GM19452 (cell line): ENCODE data around the gene NCS1.

Experiments
- ATAC-seq: cut with Tn5 transposase; IDR thresholded peaks from one replicate; pipeline ENCODE4 v1.9.1; 2021; ENCODE audit not compliant: unreplicated experiment

Gene NCS1

DNA sequence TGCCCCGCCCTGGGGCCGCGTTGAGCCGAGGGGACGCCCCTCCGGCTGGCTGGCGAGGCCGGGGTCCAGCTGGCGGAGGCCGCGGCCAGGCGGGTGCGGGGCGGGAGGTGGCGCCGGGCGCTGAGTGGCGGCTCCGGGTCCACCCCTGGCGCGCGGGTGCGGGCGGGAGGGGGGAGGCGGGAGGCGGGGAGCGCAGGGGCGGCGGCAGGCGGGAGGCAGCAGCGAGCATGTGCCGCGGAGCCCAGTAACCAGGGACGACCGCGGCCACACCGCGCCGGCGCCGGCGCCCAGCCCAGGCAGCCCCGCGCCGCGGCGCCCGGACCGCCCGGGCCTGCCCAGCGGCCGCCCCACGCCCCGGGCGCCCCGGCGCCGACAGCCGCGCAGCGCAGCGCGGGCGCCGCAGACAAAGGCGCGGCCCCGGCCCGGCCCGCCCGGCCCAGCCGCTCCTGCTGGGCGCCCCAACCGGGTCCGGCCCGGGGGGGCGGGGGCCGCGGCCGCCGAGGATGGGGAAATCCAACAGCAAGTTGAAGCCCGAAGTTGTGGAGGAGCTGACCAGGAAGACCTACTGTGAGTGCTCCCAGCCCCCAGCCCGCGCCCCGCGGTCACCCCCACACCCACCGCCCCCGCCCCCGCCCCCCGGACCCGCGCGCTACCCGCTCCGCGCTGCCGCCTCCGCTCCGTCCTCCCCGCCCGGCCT, at the start of gene NCS1:
NCS1 (plus strand) TSS at position 244 of the 697 bp plus-strand sequence; CDS start at position 504, 260 bp downstream.
- no peak for ATAC-seq

GRCh38 chr9:130122456-130122855, 49.7 kb upstream of the NCS1 start:
- no peak for ATAC-seq

DNA sequence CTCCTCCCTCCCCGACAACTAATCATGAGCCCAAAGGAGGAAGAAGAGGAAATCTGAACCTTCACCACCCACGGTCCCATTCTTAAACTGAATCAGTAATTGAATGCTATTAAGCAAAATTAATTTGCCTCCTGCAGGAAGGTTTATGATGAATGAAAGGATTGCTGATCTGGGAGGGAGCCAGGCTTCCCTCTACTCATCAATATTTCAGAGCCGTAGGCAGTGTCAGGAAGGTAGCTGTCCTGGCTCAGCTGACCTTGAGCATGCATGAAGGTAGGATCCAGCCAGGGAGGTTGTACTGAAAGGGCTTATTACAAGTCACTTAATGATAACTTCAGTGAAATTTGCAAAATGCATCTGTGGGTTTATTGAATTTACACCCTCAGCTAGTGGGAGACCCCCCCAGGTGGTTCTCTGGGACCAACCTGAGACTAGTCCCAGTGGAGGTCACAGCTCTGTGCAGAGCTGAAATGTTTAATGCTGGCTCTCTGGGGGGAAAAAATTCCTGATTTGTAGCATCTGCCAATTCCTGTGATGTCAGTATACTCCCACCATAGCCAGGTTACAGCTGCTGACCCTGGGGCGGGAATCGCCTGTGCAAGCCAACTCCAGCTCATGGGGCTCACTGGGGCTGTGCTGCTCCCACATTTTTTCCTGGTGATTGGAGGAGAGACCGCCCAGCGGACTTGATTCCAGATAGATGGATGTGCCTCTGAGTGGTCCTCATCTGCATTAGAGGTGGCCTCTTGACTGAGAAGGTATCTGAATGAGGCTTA, 47.9 kb upstream of the NCS1 start:
- ATAC-seq = no peak

DNA sequence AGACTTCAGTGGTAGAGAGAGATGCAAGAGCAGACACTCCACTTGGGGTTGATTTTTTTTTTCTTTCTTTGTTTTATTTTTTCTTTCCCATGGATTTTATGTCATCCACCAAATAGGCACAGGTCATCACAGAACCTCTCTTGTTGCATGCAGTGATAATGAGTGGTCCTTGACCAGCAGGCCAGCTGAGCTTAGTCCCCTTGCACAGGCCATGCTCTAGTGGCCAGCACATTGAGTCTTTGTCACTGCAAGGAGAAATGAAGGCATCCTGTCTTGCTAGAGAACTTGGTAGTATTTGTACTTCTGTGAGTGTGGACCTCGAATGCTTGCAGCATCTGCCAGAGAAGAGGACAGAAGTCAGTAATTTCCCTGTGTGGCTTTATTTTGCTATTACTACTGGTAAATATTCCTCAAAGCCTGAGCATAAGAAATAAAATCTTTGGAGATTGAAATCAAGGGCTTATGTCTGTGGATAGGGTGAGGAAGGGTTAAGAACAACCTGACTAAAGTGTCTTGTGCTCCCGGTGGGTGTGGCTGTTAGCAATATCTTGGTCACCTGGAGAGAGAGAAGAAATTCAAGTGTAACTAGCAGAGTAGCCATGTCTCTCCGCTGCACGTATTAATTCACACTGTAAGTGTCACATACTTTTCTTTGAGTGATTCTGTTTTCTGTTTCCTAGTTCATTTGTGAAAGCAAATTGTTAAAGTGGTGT, 45.3 kb upstream of the NCS1 start:
- no peak for ATAC-seq

DNA sequence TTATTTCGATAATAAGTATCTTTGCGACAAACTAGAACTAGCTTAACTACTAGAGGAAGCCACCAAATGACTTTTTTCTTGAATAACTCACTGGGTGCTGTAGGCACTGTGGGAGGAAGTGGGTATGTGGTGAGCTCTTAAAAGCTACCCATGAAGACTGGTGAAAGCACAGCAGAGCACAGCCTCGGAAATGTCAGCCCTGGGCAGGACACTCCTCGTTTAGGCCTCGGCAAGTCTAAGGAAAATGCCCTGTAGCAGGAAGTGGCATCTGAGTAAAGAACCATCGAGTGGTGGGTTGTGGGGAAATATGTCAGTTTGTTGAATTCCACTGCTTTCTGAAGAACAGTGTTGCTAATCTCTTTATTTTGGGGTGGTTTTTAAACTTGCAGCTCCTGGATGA, 44.0 kb upstream of the NCS1 start:
- peak; percentile 55 for ATAC-seq

- ATAC-seq = peak; percentile 76
Measured at GRCh38 chr9:130128733-130129431, 43.3 kb upstream of the NCS1 start.

DNA sequence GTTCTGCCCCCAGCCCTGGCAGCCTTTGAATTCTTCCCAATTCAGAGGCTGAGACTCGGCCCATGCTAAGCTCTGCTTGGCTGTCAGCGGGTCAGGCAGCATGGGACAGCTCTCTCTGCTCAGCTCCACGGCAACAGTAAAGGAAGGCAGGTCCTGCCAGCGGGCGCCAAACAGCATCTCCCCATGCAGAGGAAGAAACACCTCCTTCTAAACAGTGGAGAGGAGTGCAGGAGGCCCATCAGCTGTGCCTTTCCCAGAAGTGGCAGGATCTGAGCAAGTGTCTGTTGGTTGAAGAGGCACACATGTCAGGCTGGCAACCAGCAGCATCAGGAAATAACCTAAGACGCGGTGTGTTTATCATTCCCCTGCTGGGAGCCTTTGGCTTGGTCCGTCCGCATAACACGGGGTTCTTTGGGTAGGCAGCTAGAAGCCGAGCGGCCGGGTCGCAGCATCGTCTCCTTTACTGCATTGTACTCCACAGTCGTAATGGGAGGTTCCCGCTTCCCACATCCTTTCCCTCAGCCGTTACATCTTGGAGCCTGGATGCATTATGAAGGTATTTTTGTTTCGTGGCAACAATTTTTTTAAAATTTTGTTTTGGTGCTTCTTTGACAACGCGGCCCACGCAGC, 42.7 kb upstream of the NCS1 start:
- peak; percentile 5 for ATAC-seq

- ATAC-seq = no peak
Measured at GRCh38 chr9:130132746-130133145, 39.5 kb upstream of the NCS1 start.

DNA sequence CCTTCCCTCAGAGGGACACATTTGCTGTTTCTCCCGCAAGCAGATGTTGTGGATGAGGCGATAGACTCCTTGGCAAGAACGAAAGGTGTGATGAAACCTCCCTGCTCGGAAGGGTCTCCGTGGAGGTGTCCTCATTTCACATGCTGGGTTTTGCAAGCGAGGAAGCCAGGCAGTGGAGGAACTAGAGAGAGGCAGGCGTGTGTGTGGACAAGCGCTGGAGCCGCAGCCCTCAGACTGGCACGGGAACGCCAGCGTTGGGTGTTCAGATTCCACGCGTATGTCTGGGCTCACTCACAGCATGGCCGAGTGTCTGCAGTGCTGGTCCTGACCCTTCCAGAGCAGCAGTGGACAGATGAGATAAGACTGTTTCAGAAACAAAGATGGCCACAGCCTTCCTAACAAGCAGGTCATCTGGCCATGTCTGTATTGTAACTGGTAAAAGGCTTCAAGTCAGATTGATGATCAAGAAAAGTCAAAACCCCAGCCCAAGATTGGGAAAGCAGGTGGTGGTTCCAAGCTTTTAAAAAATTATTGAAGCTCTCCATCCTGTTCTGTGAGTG, 35.0 kb upstream of the NCS1 start:
- ATAC-seq = no peak

GRCh38 chr9:130137641-130138081, 34.5 kb upstream of the NCS1 start:
- ATAC-seq = no peak

DNA sequence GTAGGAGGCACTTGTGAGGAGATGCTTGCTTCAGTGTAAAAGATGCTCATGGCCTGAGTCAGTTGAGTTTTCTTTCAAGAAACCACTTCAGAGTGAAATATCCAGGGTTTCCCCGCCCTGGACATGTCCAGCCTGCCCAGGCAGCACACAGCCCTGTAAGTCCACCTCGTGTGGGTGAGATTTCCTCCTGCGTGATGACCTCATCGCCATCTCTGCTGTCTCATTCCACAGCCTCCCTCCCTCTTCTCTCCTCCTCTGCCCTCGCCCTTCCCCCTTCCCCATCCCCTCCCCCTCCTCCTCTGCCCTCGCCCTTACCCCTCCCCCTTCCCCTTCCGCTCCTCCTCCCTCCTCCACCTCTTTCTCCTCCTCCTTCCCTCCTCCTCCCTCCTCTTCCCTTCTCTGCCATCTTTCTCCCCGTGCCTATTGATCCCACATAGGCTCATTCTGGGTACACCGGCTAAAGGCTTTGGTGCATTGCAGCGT, 34.0 kb upstream of the NCS1 start:
- no peak for ATAC-seq

- no peak for ATAC-seq
Measured at GRCh38 chr9:130138791-130139190, 33.4 kb upstream of the NCS1 start.

DNA sequence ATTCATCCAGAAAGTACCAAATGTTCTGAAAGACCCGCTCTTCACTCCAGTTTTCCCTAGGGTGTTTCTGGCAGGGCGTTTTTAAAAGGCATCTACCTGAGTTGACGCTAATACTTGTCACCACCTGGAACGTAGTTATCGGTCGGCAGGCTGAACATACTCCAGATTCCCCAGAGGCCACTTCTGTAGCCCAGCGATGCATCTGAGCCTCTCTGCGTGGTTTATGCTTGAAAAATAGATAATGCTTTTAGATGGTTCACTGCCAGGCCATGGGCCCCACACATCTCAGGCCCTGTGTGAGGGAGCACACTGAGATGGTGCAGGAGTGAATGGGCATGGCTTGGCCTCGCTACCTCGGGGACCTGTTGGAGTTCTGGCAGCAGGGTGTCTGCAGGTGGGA, 33.0 kb upstream of the NCS1 start:
- no peak for ATAC-seq

GRCh38 chr9:130140706-130141105, 31.5 kb upstream of the NCS1 start:
- ATAC-seq = no peak

- no peak for ATAC-seq
Measured at GRCh38 chr9:130142056-130142455, 30.1 kb upstream of the NCS1 start.

DNA sequence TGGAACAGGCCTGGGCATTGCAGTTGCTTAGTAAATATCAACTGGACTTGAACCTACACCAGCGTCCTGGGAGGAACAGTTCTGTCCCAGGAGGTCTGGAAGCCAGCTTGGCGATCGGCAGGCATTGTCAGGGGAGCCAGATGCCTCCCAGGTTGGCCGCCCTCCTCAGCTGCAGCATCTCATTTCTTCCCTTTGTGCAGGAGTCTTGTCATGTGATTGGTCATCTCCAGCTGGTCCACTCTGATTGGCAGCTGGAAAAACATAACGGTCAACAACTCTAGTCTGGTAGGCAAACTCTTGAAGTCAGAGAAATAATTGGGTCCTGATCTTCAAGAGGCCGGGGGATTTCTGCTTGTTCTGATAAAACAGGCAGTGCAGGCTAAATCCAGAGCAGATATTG, 29.6 kb upstream of the NCS1 start:
- ATAC-seq = no peak

DNA sequence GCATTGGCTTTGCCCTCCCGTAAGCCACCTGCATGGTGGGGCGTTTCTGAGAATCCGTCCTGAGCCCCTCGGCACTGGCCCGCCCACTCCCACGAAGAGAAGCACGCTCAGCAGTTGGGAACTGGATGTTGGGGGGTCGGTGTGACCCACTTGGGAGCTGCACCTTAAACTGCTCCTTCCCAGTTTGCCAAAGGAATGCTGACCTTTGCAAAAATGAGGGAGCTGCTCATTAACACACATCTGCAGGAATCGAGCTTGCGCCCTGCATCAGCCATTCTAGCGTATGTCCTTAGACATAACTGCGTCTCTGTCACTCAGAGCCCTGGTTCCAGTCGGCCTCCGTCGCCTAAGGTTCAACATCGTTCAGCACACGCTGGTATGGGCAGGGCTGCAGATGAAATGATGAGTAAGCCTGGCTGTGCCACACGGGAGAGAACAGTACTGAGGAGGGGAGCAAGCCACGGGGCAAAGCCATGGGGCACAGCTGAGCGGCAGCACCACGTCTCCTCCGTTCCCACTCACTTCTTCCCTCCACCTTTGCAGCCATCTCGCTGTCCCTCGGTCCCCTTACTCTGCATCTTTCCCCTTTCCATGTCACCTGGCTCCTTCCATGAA, 28.8 kb upstream of the NCS1 start:
- no peak for ATAC-seq

DNA sequence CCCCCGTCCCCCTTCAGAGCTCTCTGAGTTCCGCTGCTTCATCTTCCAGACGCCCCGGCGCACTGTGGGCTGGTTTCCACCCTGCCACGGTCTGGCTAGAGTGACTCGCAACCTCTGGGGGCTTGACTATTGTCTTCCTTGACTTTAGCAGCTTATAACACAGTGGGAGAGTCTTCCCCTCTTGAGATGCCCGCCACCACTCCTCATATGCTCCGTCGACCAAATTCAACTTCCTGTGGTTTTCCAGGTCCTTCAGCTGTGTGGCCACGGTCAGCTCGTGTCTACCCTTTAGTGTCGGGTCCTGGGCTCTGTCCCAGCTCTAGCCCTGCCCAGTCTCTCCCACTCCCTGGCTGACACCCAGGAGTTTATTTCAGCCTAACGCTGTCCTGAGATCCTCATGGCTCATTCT, 28.2 kb upstream of the NCS1 start:
- no peak for ATAC-seq

DNA sequence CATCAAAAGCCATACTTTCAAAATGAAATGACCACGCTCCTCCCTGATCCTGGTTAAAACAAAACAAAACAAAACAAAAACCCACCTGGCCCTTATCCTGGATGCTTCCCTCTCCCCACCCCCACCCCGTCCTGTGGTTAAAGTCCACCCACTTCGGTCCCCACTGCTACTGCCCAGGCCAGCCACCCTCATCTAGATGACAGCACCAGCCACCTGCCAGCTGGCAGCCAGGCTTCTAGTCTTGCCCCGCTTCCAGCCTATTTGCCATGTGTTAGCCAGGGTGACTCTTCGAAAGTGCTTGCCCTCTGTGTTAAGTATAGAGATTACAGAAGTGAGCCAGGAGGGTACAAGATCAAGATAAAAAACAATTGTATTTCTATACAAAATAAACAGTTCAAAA, 27.5 kb upstream of the NCS1 start:
- ATAC-seq = no peak

DNA sequence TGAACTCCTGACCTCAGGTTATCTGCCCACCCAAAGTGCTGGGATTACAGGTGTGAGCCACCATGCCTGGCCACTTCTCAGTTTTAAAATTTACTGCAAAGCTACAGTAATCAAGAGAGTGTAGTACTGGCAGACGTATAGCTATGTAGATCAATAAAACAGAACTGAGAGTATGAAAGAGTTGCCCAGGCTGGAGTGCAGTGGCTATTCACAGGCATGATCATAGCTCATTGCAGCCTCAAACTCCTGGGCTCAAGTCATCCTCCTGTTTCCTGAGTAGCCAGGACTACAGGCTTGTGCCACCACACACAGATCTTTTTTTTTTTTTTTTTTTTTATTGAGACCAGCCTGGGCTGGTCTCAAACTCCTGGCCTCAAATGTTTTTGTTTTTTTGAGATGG, 26.5 kb upstream of the NCS1 start:
- no peak for ATAC-seq
